ENCODE data around the gene SUN2.

Gene SUN2

GRCh38 chr22:38715176-38715764, 40.5 kb downstream of the SUN2 start:
- no peak for DNase-seq

- DNase-seq = no peak
Observed at GRCh38 chr22:38713921-38714320, 41.9 kb downstream of the SUN2 start.

- no peak for DNase-seq
Observed at GRCh38 chr22:38712486-38713207, 43.2 kb downstream of the SUN2 start.

- no peak for DNase-seq
Observed at GRCh38 chr22:38710866-38711265, 44.9 kb downstream of the SUN2 start.

GRCh38 chr22:38710351-38710750, 45.4 kb downstream of the SUN2 start:
- peak; percentile 78 for DNase-seq

GRCh38 chr22:38709306-38709705, 46.5 kb downstream of the SUN2 start:
- no peak for DNase-seq

- no peak for DNase-seq
Observed at GRCh38 chr22:38707984-38708383, 47.8 kb downstream of the SUN2 start.

GRCh38 chr22:38707346-38707745, 48.5 kb downstream of the SUN2 start:
- no peak for DNase-seq

- no peak for DNase-seq
Observed at GRCh38 chr22:38706901-38707195, 49.0 kb downstream of the SUN2 start.

- DNase-seq = peak; percentile 47
Observed at GRCh38 chr22:38706101-38706900, 49.5 kb downstream of the SUN2 start.

- peak; percentile 100 for DNase-seq
Observed at GRCh38 chr22:38705235-38706100, 50.3 kb downstream of the SUN2 start, which contains the start of gene GTPBP1. Gene GTPBP1 (plus strand): TSS chr22:38705944. CDS start chr22:38705956, 12 bp downstream.

GRCh38 chr22:38704654-38705234, 51.1 kb downstream of the SUN2 start:
- peak; percentile 46 for DNase-seq

GRCh38 chr22:38700789-38701628, 54.8 kb downstream of the SUN2 start, which contains the start of gene JOSD1:
Gene JOSD1 (minus strand): TSS chr22:38700943. CDS start chr22:38699987, 956 bp downstream.
- peak; percentile 96 for DNase-seq

- DNase-seq = no peak
Observed at GRCh38 chr22:38700270-38700788, 55.5 kb downstream of the SUN2 start.

- no peak for DNase-seq
Observed at GRCh38 chr22:38699784-38700183, 56.0 kb downstream of the SUN2 start.

- DNase-seq = no peak
Observed at GRCh38 chr22:38699143-38699542, 56.7 kb downstream of the SUN2 start.

GRCh38 chr22:38698407-38699094, 57.2 kb downstream of the SUN2 start:
- DNase-seq = no peak

GRCh38 chr22:38697425-38698089, 58.2 kb downstream of the SUN2 start:
- DNase-seq = peak; percentile 81

GRCh38 chr22:38696606-38697424, 59.0 kb downstream of the SUN2 start:
- DNase-seq = peak; percentile 70
